ENCODE results near the gene STARD8.
"Not testable (repeated sequence)": the region's sequence is repeated elsewhere in the genome, so short reads cannot be mapped to it uniquely, and the experiment has no call there.

Gene STARD8

DNA sequence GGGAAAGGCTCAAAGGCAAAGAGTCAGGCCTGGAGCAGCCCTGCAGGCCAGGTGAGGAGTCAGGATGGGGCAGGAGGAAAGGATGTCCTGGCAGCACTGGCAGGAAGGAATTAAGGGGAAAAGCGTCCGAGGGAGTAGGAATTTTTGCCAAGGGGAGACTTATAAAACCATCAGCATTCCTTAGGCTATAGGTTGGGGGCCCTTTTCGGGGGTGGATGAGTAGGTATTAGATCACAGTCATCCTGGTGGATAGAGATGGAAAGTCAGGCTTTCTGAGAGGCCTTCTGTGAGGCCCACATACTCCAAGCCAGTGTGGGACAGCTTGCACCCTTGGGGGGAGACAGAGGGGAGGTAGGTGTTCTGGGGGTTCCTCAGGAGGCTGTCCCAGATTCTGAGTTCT, 12.3 kb downstream of the STARD8 start:
- no peak for DNase-seq (ENCODE audit: low read depth)

DNA sequence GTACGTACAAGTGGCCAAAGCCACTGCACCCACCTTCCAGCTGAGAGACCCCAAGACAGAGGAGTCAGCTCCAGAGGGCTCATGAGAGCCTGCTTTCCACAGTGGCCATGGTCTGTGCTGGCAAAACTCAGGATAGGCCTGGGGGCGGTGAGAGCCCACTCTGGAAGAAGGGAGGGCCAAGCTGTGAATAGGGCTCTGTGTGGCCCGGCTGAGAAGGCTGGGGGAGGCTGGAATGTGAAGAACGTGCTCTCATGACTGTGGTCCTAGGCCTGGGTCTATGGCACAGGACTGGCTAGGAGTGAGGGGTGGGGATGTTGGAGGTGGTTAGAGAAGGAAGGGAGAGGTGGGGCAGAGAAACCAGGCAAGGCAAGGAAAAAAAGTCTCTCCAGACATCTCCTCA, 13.3 kb downstream of the STARD8 start:
- no peak for DNase-seq (ENCODE audit: low read depth)

DNA sequence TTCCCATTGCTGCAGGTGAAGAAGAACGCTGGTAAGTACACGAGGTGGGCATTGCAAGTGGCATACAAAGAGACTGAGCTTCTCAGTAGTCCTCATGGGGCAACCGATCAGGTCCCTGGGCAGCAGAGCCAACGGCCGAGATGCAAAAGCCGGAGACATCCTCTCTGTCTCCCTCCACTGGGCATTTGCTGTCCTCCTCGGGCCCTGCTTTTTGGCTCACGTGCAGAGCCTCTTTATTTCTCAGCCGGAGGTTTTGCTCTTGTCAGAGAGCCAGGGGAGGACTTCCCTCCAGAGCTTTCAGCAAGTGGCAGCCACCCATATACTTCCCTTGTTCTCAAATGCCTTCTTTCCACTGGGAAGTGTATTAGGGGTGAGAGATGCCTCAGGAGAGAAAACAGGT, 18.0 kb downstream of the STARD8 start:
- DNase-seq (ENCODE audit: low read depth): no peak

DNA sequence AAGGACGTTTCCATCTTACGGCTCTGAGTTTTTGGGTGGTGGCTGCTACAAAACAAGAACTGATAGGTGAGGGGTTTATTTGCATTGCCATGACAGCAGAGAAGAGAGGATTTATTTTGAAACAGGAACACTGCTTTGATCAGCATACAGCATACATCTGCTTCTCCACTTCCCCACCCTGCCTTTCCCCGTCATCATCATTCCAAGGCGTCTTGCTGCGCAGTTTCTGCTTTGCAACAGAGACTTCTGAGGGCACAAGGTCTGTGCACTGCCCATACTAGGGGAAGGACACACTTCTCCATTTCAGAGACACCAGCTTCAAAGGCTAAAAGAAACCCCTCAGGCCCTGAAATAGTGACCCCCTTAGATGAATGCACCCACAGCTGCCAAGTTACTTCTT, 19.1 kb downstream of the STARD8 start:
- no peak for DNase-seq (ENCODE audit: low read depth)

DNA sequence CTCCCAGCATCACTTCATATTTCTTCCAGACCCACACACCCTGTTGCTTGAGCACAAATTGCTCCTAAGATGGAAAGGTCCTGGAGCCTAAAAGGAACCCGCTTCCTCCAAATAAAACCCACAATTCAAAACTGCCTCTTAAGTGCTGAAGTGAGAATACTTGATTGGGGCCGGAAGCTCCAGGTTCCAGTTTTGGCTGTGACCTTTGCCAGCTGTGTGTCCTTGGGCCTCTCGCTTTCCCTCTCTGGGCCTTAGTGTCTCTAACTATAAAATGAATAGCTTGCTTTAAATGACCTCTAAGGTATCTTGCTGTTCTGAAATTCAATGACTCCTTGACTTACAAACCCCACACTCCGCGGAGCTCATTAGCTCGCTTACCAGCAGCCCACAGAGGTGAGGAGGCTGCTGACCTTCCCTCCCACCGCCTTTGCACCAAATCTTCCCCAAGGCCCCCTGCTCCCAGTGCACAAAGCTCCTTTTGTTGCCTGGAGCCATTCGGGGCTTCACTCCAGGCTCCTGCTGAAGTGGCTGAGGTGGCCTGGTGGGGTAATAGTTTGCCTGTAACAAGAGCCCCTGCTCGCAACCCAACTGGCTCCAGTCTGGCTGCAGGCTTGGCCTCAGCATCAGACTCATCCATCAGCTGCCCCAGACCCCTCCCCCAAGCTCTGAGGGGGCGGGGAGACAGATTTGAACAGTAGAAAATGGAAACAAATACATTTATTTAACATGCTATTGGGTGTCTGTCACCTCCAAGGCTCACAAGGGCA, 21.8 kb downstream of the STARD8 start:
- DNase-seq (ENCODE audit: low read depth): no peak

DNA sequence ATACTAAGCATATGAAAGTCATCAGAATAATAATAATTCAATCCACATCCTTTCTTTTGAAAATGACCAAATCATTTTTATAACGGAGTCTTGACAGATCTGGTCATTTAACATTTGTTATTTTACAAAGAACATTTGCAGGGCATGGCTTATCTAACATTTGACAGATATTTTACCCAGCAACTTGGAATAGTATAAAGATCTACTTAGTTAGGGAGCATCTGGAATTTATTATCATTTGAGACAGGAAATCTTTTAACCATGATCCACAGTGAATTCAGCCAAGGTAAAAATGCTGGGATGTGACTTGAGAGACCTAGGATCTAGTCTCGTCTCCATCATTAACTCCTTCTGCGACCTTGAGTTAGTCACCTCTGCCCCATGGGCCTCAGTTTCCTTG, 22.4 kb downstream of the STARD8 start:
- no peak for DNase-seq (ENCODE audit: low read depth)

DNA sequence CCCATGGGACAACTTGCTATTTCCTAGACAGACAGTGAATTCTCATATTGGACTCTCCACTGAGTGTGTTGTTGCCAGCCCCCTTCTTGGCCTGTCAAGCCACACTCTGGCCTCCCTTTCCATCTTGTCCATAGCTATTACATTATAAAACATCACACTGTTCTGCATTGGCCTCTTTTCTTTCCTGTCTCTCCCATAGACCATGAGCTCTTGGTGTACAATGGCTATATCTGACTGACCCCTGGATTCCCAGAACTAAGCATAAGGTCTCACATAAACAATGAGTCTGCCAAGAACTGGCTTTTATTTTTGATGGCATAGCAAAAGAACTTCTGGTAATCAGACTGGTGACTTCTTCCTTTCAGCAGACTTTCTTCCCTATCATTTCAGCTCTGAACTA, 23.8 kb downstream of the STARD8 start:
- DNase-seq (ENCODE audit: low read depth): no peak

DNA sequence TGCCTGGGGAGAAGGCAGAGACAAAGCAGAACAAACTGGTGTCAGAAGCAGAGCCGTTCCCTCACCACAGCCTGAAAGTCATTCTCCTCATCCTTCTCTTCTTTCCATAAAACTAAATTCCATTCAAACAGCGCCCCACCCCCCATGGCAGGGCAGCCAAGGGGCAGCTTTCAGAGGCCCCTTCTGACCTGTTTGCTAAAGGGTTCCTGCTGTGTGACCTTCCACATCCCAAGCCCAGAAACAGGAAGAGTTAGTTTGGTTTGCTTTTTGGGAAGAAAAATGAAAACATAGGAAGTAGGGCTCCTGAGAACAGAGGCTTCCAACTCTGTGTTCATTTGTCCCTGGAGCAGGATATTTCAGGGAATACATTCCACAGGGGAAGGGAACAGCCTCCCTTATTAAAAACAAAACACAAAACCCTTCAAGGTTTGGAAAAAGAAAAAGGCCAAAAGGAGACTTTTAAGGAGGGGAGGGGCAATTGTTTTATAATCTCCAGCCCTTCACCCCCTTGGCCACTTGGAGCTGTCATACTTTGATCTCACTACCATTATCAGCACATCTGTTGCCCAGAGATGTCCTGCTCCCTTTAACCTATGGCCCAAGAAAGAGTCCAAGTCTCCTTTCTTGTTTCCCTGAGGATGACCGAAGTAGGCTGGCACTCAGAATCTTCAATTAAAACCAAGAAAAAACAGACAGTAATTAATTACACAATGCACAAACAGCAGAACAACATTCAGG, 25.3 kb downstream of the STARD8 start:
- no peak for DNase-seq (ENCODE audit: low read depth)

DNA sequence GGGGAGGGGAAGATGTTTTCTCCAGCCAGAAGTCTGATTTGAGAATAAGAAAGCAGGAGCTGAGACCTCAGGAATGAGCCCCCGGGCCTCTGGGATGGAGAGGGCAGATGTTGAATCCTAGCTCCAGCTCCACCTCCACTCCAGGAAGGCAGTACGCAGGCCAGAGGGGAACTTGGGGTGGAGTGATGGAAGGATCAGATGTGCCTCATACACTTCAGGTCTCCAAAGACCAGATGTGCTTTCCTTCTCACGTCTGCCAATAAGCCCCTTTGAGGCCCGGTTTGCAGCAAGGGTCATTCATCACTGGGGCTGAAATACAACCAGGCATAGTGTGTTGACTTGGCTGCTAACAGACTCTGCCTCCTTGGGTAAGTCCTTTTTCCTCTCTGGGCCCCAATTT, 28.1 kb downstream of the STARD8 start:
- DNase-seq (ENCODE audit: low read depth): no peak

DNA sequence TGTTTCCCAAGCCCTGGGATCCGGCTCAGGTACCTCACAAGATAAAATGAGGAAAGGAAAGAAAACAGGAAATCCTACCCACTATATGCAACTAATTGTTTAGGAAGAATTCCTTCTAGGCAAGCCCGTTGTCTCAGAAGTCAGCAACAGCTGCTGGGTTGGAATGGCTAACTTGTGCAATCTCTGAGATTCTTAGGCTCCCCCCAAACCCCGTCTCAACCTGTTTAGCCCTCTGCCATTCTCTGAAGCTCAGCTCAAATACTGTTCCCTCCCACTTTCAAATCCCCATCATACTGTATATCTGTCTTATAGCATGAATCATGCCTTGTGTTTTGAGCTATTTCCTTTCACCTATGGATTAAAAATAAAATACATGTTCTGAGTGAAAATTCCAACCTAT, 28.9 kb downstream of the STARD8 start:
- no peak for DNase-seq (ENCODE audit: low read depth)

DNA sequence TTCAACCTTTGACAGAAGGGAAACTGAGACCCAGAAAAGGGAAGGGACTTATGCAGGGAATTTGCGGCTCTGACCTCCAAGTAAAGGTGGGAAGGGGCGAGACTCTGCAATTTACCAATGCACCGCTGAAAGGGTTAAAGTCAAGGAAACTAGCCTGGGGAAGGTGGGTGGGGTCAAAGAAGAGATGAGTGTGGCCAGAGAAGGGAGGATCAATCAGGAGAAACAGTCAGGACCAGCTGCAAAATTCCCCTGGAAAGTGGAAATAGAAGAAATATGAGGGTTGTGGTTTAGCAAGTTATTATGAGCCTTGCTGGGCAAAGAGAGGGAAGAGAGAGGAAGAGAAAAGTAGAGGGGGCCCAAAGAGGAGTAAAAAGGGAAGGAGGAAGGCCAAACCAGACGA, 30.5 kb downstream of the STARD8 start:
- no peak for DNase-seq (ENCODE audit: low read depth)

DNA sequence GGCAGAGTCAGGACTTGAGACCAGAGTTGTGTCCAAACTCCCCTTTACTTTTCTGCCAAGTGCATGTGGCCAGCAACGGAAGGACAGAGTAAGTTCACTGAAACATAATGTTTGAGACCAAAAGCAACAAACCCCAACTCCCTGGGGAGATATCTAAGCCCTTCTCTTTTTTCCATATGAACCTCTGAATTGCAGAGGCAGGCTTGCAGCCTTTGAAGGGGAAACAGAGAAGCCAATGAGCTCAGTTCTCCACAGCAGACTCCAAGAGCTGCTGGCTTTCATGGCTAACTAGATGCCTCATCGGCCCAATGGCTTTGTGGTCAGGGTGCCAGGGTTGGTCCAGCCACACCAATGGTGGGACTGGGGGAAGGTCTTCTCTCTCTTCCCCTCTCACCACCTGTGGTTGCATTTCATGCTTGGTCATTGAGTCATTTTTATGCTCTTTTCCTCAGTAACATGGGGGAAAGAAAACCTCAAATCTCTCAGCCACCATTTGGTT, 34.0 kb downstream of the STARD8 start:
- DNase-seq (ENCODE audit: low read depth): peak; percentile 17

DNA sequence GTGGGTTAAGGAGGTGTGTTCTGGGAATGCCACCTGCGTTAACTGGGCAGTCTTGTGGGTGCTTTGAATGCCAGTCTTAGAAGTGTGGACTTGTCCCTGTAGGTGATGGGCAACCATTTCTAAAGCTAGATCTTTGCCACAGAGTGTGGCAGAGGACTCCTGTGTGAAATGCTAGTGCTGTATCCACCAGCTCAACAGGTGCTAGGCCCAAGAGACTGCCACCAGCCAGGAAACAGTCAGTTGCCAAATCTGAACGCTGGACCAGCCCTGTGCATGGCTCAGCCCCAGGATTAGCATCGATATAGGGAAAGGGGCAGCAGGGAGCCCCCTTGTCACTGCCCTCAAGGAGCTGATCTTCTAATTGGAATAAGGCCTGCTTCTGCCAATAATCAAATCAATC, 35.3 kb downstream of the STARD8 start:
- no peak for DNase-seq (ENCODE audit: low read depth)

DNA sequence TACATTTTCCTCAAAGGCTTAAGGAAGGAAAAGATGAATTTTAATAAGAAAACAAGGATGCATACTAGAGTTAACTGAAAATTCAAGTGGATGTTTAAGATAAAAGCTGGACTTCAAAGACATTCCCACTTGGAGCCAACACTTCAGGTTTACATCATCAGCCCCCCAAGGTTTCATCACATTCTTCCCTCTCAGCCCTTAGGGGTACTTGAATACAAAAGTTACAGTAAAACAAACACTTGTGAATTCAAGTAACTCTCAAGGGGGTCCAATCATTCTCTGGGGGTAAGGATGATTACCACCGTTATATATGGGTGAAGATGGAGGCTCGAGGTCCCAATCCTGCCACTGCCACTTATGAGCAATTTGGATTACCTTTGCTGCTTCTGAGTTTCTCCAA, 36.1 kb downstream of the STARD8 start:
- no peak for DNase-seq (ENCODE audit: low read depth)

DNA sequence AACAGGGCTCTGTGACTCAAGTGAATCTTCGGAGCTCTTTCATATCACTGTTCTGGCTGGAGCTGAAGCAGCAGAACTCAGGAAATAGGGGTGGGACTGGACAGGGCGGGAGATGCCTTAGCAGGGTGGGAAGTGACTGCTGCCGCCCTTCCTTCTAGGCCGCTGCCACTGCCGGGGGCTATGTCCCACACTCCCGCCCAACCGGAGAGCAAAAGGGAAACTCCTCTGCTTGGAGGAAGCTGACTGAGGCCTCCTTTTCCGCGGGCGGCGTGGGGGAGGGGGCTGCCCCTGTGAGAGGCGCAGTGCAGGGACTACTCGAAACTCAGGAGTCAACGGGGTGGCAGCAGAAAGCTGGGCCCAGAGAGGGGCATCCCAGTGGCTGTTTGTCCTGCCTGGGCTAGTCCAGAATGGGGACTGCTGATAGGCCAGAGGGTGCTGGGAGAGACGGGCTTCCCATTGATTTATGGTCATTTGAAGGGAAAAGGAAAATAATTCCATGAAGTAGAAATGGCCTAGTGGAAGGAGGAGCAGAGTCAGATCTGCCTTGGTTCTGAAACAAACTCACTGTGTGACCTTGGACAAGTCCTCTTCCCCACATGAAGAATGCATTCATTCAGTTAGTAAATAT, 36.9 kb downstream of the STARD8 start:
- DNase-seq (ENCODE audit: low read depth): no peak

DNA sequence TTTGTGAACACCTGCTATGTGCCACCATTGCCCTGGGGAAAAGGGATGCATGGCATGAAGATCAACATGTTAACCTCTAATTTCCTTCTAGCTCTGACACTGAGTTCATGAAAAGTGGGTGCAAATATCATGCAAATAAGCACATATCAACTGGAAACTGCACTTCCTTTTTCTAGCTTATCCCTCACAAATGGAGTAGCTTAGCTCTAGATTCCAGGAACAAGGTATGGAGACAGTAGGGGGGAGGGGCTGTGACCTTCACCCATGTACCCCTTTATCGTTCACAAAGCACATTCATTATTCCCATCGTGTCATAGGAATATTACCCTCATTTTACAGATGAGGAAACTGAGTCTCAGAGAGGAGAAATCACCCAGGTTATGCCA, 37.4 kb downstream of the STARD8 start:
- DNase-seq (ENCODE audit: low read depth): no peak

DNA sequence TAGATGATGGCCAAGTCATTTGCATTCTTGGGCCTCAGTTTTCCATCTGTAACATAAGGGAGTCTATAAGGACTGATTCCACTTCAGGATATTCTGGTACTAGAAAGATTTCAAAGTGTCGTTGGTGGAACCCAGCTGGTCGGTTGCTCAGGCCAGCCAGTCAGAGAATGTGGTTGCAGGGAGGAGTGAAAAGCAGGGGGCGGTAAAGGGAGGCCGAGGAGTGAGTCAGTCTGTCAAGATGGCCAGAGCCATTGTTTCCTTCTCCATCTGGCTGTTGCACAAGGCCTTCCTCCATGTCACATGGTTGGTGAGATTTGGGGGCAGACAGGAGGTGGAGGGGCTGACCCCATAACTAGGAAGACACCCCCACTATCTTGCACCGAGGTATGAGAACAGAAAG, 38.2 kb downstream of the STARD8 start:
- peak; percentile 59 for DNase-seq (ENCODE audit: low read depth)

DNA sequence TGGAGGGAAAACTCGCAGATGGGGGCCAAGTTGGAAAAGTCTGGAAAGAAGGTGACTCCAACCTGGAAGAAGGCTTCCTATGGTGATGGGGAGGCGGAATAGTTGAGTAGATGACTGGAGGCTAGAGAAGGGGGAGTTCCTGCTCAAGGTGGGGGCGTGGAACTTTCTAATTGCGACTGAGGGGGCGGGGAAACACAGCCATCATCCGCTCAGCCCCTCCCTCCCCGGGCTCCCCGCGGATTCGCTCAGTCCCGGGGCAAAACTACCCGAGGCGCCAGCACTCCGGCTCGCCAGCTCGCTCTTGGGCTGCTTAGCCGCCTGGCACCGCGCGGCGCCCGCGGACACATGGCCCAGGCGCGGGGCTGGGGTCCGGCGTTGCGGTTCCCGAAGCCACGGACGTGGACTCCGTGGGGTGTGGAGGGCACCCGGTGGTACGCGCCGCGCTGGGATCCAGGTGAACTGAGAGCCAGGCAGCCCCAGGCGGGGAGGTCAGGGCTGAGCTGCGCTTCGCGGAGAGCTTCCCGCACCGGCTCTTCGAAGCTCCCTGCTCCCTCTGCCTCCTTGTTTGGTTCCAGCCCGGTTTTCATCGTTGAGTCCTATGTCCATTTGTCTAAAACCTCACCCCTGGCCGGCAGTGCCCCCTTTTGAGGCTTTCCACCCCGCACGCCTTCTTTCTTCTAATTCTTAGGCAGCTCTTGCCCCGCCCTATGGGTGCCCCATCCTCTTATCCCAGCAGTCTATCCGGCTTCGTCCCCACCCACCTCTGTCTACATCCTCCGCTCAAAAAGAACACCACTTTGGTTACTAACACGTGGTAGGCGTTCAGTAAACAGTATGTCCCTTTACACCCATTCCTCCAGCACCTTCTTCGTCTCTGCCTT, 38.9 kb downstream of the STARD8 start:
- peak; percentile 21 for DNase-seq (ENCODE audit: low read depth)

DNA sequence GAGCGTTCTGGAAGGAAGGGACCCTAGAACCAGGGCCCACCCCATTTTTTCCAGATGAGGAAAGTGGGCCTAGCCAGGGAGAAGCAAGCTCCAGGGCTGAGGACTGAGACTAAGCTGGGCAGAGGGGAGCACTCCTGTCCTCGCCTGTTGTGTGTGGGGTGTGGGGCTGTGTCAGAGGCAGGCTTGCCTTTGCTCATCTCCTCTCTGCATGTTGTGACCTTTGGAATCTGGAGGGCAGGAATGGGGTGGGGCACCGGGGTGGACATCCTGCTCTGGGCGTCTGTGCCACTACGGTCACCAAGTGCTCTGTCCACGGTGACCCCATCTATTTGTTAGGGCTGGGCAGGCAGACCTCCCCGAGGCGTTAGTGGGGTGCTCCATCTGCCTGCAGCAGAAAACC, 41.5 kb downstream of the STARD8 start:
- not testable (repeated sequence) for DNase-seq (ENCODE audit: low read depth)

DNA sequence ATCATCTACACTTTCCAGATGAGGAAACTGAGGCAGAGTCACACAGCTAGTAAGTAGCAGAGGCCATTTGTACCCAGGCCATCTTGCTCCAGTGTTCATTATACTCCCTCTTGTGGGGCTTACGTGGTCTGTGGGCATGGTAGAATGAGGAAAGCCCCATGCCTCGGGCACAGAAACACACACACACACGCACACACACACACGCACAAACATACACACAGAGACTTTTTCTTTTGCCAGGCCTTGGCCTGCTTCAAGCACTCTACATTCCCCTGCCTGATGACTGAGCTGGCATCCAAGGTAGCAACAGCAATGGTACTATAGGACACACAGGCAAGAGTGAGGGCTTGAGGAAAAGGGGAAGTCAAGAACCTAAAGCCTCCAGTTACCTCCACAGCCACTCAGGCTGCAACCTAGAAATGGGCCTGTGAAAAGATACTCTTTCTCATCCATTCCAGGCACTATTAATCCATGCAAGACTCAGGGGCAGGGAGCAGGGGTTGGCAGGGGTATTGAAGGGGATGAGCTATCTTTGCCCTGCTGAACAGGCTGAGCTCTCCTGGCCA, 43.6 kb downstream of the STARD8 start:
- DNase-seq (ENCODE audit: low read depth): no peak

DNA sequence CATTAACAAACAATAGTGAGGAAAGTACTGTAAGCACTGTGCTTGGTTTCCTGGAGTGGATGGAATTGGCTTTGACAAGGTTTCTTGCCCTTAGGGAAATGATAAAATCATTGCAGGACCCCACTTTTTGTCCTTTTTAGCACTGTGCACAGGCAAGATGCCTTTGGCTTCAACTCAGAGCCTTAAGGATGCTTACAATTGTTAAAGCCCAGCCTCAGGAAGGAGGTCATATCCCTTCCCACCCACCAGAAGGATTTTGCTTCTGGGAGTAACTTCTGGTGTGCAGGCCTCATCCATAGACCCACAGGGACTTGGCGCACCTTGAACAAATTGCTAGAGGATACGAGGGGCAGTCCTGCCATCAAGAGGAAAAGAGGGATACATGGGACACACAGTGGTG, 44.5 kb downstream of the STARD8 start:
- DNase-seq (ENCODE audit: low read depth): no peak

DNA sequence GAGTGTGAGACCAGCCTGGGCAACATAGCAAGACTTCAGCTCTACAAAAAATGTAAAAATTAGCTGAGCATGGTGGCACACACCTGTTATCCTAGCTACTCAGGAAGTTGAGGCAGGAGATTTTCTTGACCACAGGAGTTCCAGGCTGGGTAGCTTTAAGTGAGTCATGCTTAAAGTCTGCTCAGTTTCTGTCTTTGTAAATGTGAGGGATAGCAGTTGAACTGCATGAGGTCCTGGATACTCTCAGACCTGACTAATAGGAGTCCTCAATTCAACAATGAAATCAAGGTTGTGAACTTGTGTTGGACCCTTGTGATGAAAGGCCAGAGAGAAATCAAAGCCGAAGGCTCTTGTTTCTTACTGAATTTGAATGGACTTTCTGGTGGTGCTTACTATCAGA, 45.2 kb downstream of the STARD8 start:
- DNase-seq (ENCODE audit: low read depth): peak; percentile 38

All from amniotic epithelial cell (primary cell).